DMS153 treated with DMSO at 0.1 percent for 48 hours (cell line): ENCODE results near the gene SYT7.
"Not testable (repeated sequence)": the region's sequence is repeated elsewhere in the genome, so short reads cannot be mapped to it uniquely, and the experiment has no call there.

Experiments used
- DNase-seq: peaks from one replicate; lab custom pipeline; 2025; ENCODE audit not compliant: unreplicated experiment; lab: John Stamatoyannopoulos, UW

Gene SYT7, protein sequence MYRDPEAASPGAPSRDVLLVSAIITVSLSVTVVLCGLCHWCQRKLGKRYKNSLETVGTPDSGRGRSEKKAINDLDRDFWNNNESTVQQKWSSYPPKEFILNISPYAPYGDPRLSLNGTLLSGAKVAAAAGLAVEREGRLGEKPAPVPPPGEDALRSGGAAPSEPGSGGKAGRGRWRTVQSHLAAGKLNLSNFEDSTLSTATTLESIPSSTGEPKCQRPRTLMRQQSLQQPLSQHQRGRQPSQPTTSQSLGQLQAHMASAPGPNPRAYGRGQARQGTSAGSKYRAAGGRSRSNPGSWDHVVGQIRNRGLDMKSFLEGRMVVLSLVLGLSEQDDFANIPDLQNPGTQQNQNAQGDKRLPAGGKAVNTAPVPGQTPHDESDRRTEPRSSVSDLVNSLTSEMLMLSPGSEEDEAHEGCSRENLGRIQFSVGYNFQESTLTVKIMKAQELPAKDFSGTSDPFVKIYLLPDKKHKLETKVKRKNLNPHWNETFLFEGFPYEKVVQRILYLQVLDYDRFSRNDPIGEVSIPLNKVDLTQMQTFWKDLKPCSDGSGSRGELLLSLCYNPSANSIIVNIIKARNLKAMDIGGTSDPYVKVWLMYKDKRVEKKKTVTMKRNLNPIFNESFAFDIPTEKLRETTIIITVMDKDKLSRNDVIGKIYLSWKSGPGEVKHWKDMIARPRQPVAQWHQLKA

DNA sequence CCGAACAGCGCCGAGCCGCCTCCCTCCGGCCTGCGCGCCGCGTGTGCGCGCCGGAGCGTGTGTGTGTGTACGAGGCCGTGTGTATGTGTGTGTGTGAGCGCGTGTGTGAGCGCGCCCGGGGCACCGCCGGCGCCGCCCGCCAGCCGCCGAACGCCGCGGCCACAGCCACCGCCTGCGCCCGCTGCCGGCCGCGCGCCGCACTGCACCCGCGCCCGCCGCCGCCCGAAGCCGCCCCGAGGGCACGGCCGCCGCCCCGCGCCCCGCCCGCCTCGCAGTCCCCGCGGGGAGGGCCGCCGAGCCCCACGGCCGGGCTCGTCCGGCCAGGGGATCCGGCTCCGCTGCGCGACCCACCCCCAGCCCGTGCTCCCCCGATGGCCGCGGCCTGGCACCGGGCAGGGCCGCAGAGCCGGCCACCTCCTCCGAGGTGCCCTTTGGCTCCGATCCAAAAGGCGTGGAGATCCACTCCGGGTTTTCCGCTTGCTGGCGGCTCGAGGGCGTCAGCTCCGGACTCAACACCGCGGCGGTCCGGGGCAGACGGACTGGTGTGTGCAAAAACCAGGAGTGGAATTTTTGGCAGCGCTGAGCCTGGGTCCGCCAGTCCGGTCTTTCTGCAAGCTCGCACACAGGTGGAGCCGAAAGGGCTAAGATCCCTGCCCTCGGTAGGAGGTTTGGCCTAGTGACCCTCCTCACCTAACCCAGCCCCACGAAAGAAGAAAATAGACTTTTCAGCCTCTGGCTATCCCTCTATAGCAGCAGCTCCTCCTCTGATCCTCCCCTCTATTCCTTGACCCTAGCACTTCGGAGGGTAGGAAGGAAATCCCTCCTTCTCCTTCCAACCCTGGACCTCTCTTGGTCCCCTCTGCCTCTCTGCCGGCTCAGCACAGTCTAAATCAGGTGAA is at the start of gene SYT7:
SYT7 (minus strand) TSS at position 47 of the 899 bp plus-strand sequence. CDS start 256 bp downstream, outside the sequence.
- DNase-seq, result peak; percentile 89

DNA sequence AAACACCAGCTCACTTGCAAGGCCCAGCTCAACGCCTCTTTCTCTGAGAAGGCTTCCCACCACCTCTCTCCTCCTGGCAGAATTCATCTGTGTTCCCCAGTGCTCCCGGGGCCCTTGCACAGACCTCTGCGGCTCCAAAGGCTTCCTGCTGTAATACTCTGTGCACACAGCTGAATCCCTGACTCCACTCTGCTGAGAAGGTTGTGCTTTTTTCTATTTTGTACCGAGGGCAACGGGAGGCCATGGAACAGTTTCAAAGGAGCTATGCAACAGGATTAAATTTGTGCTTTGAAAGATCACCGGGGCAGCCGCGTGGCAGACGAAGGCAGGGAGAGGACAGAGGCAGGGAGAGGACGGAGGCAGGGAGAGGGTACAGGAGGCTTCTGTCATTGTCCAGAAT is 49.2 kb upstream of the SYT7 start:
- DNase-seq, result no peak

DNA sequence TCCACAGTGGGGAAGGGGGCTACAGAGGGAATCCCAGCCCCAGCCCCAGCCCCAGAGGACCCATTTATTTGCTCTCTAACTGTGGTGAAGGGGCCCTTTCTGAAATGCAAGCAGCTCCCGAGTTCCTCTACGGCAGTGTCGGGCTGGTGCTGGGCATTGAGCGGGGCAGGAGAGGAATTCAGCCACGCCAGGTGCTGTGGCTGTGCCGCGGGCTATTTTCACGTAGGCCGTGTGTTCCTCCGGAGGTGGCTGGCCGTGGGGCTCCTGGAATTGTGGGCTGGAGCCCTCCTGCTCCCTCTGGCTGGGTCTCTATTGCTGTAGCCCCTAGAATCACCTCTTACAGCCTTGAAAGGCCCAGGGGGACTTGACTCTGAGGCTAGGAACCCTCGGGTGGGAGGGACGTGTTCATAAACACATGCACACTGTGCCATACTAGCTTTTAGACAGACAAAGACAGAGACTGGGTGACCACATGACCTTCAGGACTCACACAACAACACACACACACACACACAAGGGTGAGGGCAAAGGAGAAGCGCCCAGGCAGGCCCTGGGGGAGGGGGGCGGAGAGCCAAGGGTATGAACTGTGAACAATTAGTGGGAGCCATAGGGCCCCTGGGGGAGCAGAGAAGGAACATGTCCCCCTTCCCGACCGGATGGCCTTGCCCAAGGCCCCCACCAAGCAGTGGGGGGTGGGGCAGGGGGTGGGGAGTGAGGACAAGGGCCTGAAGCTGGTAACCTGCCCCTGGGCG is 48.4 kb upstream of the SYT7 start:
- DNase-seq, result no peak

DNA sequence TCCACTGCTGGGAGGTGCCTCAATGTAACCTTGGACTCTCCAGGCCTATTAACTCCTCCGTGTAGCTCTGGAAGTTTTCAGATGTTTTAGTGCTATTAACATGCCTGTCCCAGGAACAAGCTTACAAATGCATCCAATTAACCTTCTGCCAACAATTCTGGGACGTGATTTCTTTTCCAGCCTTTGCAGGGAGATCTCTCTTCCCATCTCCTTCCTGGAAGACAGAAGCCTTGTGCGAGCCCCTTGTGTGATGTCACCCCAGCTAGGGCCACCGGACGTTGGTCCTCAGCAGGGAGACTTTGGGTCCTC is 47.7 kb upstream of the SYT7 start:
- DNase-seq, result no peak

DNA sequence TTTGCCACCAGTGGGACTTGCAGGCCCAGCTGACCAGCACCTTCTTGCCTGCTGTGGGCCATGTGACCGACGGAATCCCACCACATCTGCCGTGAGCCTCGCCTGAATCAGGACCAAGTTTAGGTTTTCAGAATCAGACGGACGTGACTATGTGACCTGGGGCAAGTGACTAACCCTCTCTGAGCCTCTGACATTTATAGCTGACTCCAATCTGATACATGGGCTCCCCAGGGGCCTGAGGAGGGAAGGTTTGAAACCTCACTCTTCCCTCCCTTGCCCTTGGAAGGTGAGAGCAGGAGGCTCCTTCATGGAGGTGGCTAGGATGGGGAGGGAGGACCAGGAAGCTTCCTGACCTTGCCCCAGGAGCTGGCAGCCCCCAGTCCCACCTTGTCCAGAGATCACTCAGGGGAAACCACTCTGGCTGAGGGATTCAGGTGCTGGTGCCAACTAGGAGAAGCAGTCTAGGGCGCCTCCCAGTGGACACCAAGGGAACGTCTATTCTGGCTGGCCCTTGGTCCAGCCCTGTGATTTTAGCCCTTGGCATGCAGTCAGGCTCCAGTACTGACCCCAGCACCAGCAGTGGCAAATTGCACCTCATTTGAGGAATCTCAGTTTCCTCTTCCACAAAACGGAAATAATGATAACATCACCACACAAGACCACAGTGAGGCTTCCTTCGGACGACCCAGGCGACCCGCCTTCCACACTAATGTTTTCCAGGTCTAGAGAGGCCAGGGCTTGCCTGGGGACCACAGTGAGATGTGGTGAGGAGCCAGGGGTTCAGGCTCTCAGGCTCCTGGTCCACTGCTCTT is 47.2 kb upstream of the SYT7 start:
- peak; percentile 56 for DNase-seq

DNA sequence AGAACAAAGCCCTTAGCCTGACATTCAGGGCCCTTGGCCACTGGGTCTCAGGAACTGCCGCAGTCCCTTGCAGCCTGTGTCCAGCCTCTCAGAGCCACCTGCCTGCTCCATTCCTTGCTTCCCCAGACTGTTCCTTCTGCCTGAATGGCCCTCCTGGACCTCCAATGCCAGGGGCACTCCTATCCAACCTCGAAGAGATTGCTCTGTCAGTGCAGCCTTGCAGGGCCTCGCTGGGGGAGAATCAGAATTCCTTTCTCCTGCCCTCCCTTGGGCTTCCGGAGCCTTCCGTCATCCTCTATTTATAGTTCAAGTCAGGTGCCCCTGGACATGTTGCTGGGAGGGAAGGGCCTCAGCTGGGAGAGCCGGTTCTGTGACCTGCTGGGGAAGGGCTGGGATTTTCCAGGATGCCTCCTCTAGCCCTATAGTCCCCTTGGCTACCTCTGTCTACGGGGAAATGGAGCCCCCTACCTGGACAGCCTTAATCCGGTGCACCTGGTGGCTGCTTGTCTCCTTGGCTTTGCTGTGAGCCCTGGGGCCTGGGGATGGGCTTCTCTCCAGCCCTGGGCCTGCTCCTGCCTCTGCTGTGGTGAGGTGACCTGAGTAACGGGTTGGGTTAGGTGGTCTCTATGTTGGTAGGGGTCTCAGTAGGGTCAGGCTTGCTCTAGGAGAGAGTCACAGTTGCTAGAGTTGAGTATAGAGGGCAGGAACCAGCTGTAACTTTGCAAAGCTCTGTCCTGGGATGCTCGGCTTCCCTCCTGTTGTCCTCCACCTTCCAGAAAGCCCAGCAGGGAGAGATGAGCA is 45.9 kb upstream of the SYT7 start:
- DNase-seq, result peak; percentile 62

DNA sequence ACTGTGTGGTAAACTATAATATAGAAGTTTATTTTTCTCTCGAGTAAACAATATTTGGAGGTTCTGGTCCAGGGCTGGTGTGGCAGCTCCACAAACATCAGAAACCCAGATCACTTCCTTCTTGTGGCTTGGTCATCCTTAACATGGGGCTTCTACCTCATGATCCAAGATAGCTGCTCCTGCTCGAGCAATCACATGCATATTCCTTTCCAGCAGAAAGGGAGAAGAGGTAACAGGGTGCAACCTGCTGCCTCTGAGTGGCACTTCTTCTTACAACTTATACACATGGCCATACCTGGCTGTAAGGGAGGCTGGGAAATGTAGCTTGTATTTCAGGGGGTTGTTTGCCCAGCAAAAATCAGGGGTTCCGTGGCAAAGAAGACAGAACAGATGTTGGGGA is 44.6 kb upstream of the SYT7 start:
- DNase-seq, result no peak

DNA sequence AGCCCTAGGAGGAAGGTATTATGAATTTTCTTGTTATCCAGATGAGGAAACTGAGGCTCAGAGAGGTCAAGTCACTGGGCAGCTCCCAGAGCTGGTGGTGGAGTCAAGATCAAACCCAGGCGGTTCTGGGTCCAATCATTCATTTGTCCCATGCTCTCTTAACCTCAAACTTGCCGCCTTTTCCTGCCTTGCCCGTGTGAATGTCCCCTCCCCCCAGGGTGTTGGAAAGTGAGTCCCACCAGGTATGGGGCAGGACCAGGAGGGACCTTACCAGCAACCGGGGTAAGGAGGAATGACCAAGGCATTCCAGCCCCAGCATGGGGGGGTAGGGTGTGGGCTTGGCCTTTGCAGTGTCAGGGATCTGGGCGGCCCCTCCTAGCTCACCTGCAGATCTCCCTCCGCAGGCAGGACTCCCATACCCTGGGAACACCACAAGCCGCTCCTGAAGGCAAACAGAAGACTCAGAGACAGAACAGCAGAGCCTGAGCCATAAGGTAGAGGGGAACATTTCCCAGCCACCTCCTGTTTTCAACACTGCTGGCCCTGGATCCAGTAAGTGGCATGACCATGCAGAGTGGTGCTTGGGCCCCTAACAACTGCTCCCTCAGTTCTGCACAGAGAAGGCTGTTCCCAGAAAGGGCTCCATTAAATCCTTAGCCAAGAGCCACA is 41.2 kb upstream of the SYT7 start:
- no peak for DNase-seq

DNA sequence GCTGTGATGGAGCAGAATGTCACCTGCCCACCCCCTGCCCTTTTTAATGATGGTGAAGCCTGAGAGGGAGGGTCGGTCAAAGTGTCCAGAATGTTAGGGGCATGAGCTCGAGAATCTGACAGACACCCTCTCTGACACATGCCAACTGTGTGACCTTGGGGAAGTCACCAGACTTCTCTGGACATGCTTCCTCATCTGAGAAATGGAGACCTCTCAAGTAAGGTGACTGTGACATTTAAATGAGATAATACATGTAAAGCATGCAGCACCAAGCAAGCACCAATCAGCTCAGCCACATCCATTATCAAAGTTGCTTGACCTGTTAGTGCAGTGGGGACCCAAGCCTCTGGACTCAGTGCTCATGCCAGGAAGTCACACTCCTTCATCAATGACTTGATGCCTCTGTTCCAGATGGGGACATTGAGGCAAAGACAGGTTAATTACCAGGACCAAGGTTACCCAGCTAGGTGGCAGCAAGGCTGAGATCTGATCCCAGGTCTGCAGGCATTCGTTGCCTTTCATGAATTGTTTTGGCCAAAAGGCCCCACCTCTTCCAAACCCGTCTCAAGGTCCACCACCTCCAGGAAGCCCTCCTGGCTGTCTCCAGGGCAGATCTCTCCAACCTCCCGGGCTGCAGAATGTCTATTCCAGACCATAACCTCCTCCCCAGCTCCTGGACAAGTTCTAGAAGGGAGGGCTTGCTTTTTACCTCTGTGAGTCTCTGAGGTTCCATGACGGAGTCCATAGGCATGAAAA is 38.8 kb upstream of the SYT7 start:
- DNase-seq, result no peak

DNA sequence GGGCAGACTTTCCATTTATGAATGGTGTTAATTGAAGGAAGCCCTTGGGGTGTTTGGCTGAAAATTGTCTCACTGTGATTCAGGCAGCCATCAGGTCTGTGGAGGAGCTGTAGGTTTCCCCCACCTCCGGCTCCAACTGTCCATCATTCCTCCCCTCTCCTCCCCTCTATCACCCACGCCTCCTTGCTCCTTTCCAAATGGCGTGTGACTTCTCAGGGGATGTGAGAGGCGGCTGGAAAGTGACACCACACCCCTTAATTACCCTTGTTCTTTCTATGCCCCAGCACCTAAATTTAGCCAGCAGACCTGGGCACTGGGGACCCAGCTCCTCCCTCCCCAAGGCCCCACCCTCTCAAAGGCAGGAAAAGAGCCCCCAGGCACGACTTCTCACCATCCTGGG is 38.1 kb upstream of the SYT7 start:
- DNase-seq, result no peak

DNA sequence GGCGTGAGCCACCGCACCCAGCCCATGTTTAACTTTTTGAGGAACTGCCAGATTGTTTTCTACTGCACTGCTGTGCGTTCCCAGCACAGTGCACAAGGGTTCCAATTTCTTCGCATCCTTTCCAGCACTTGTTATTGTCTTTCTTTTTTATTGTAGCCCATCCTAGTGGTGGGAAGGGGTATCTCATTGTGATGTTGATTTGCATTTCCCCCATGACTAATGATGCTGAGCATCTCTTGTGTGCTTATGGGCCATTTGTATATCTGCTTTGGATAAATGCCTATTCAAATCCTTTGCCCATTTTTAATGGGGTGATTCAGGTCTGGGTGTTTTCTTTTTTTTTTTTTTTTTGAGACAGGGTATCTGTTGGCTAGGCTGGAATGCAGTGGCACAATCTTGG is 36.6 kb upstream of the SYT7 start:
- DNase-seq, result no peak

DNA sequence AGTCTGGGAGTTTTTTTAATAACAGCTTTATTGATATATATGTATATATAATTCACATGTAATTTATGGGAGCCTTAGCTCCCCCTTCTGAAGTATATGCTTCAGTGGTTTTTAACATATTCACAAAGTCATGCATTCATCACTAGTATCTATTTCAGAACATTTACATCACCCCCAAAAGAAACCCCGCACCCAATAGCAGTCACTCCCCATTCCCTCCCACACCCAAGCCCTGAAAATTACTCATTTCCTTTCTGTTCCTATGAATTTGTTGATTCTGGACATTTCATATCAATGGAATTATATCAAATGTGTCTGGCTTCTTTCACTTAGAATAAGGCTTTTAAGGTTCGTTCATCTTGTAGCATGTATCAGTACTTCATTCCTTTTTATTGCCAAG is 35.6 kb upstream of the SYT7 start:
- DNase-seq, result no peak

DNA sequence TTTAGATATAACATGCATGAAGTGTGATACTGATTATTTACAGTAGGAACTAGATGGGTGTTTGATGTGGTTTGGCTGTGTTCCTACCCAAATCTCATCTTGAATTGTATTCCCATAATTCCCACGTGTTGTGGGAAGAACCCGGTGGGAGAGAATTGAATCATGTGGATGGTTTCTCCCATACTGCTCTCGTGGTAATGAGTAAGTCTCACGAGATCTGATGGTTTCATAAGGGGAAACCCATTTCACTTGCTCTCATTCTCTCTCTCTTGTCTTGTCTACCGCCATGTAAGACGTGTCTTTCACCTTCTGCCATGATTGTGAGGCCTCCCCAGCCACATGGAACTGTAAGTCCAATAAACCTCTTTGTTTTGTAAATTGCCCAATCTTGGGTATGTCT is 33.9 kb upstream of the SYT7 start:
- DNase-seq, result not testable (repeated sequence)

DNA sequence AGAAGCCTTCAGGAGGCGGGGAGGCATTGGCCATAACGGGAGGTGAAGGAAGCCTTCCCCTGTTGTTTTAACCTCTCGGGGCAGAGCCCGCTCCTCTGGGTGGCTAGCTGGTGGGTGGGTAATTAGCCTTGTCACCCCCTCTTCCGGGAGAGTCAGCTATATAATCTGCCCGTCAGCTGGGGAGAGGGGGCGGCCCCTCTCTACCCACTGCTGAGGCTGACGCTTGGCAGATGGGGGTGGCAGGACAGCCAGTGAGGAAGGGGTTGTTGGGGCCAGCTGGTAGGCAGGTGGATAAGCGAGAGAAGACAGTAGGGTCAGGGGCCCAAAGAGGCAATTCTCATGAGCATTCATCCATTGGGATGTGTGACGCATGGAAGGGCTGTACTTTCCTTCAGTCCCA is 33.0 kb upstream of the SYT7 start:
- DNase-seq, result no peak

DNA sequence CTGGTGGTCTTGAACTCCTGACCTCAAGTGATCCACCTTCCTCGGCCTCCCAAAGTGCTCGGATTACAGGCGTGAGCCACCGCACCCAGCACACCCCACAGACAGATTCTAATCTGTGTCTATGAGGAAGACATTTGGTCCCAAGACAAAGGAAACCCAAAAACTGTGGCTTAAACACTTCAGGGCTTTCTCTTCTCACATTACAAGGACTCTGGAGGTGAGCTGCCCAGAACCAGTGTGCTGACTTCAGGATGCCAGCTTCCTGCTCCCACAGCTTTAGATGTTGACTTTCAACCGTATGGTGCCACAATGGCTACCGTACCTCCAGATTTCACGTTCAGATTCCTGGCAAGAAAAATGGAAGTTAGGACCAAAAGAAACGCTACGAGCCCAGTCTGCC is 32.2 kb upstream of the SYT7 start:
- DNase-seq, result no peak

DNA sequence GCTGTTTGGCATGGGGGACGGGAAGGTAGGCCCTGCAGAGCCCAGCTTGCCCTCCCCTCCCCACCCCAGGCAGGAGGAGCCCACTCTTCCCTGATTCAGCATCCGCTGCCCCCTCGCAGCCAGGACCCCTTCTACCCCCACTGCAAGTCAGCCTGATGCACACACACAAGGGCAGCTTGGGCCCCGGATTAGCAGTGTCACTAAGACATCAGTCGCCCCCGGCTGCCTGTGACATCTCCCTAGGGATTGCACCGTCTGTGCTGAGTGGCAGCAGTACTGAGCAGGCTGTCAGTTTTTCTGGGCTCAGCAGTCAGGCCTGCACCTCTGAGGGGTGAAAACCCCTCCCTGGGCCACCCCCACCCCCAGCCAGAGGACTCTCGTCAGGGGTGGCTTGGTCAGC is 30.4 kb upstream of the SYT7 start:
- DNase-seq, result no peak

DNA sequence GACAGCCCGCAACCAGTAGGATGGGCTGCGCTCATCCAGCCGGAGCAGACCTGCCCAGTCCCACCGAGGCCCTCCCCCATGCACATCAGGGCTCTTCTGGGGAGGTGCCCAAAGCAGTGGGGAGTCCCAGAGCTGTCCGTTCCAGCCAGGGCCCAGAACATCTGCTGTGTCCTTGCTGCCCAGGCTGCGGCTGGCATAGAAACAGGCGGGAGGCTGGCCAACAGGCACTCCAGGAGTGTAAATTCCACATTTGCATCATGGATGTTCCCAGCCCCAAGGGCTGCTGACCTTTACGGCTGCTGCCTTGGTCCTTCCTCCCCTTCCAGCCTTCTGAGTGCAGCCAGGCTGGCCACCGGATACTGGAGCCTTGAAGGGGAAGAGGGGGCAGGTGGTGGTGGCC is 30.0 kb upstream of the SYT7 start:
- DNase-seq, result no peak

DNA sequence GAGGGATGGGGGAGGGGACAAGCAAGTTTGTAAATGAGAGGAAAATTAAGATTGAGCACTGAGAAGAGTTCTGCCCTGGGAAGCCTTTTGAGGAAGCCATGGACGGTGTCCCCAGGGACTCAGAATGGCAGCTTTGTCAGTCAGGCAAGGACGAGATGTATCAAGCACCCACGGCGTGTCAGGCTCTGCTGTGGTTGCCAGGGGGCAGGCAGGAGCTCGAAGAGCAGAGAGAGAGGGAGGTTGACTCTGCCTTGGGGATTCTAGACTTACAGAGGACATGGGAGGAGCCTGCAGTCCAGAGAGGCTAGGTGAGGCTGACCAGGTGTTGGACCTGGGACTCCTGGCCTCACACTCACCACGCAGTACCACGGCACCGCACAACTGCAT is 29.1 kb upstream of the SYT7 start:
- DNase-seq, result peak; percentile 67
